GM23338 (cell line): Measurements from ENCODE around the gene TECR. TPM values are rescaled to one million over a fixed set of nuclear protein-coding genes. Genes with fewer than 3 reads are reported as not detected.

Source experiments
- ATAC-seq: fragments of 200-7000 bp; cut with Tn5 transposase; 3 replicates; pipeline ENCODE4 v1.9.1; 2020
- DNase-seq: peaks from one replicate; pipeline ENCODE4 v3.0.0-alpha.2; 2015; ENCODE audit warnings: low spot score
- H2AFZ ChIP-seq: fragments of 200-600 bp; sonication (generic); 2 replicates; pipeline ENCODE4 v1.8.0; 2016; ENCODE audit warnings: antibody characterized with exemption, mild to moderate bottlenecking, moderate library complexity
- H3F3A ChIP-seq: fragments of 200-600 bp; sonication (generic); replicated peaks from 2 replicates; pipeline ENCODE4 v1.8.0; 2017; ENCODE audit warnings: antibody characterized with exemption, mixed run types, low read depth
- H3K27ac ChIP-seq: fragments of 200-600 bp; sonication (generic); 2 replicates; pipeline ENCODE4 v1.6.1; 2016; ENCODE audit warnings: low read depth
- H3K27me3 ChIP-seq: fragments of 200-600 bp; sonication (generic); 2 replicates; pipeline ENCODE4 v1.8.0; 2016; ENCODE audit warnings: mild to moderate bottlenecking, mixed run types, moderate library complexity; ENCODE audit not compliant: insufficient read depth
- H3K36me3 ChIP-seq: fragments of 200-600 bp; sonication (generic); 2 replicates; pipeline ENCODE4 v1.8.0; 2016; ENCODE audit warnings: mild to moderate bottlenecking; ENCODE audit not compliant: insufficient read depth
- H3K4me1 ChIP-seq: fragments of 200-600 bp; sonication (generic); 2 replicates; pipeline ENCODE4 v1.8.0; 2016; ENCODE audit warnings: mild to moderate bottlenecking, moderate library complexity; ENCODE audit not compliant: insufficient read depth
- H3K4me2 ChIP-seq: fragments of 200-600 bp; sonication (generic); 2 replicates; pipeline ENCODE4 v1.7.1; 2017; ENCODE audit warnings: mixed run types
- H3K4me3 ChIP-seq: fragments of 200-600 bp; sonication (generic); 2 replicates; pipeline ENCODE4 v1.6.1; 2016; ENCODE audit warnings: mixed run types
- H3K79me2 ChIP-seq: fragments of 200-600 bp; sonication (generic); replicated peaks from 2 replicates; pipeline ENCODE4 v1.8.0; 2017; ENCODE audit warnings: mild to moderate bottlenecking; ENCODE audit not compliant: insufficient read depth
- H3K9me2 ChIP-seq: fragments of 200-600 bp; sonication (generic); 2 replicates; pipeline ENCODE4 v1.8.0; 2017; ENCODE audit not compliant: insufficient read depth
- H4K20me1 ChIP-seq: fragments of 200-600 bp; sonication (generic); replicated peaks from 2 replicates; pipeline ENCODE4 v1.8.0; 2017; ENCODE audit warnings: mild to moderate bottlenecking; ENCODE audit not compliant: insufficient read depth
- H3K27ac Mint-ChIP-seq: 2 replicates; pipeline ENCODE4 v1.8.0; 2020; ENCODE audit warnings: inconsistent platforms, mild to moderate bottlenecking, moderate library complexity, mixed read lengths
- H3K27me3 Mint-ChIP-seq: 3 replicates; pipeline ENCODE4 v1.8.0; 2022; ENCODE audit warnings: low read depth, mild to moderate bottlenecking, moderate library complexity, mixed read lengths, inconsistent platforms; ENCODE audit not compliant: insufficient read depth, poor library complexity
- H3K36me3 Mint-ChIP-seq: 3 replicates; pipeline ENCODE4 v1.8.0; 2021; ENCODE audit warnings: low read depth, mild to moderate bottlenecking, inconsistent platforms, moderate library complexity, mixed read lengths
- H3K4me1 Mint-ChIP-seq: 3 replicates; pipeline ENCODE4 v1.8.0; 2020; ENCODE audit warnings: mild to moderate bottlenecking, inconsistent platforms, mixed read lengths
- H3K4me3 Mint-ChIP-seq: 3 replicates; pipeline ENCODE4 v1.8.0; 2021; ENCODE audit warnings: moderate library complexity, mild to moderate bottlenecking, inconsistent platforms, mixed read lengths
- H3K9me3 Mint-ChIP-seq: 3 replicates; pipeline ENCODE4 v1.8.0; 2020; ENCODE audit warnings: moderate library complexity, mild to moderate bottlenecking, inconsistent platforms, mixed read lengths
- CREB1 ChIP-seq: fragments of 250-450 bp; sonication (Bioruptor Pico); IDR thresholded peaks from 2 replicates; pipeline ENCODE4 v1.5.0; 2020; ENCODE audit warnings: low read depth, mild to moderate bottlenecking, moderate library complexity
- EZH2 ChIP-seq: fragments of 200-600 bp; sonication (generic); IDR thresholded peaks from one replicate; pipeline ENCODE4 v1.8.0; 2017; ENCODE audit warnings: antibody characterized with exemption, mild to moderate bottlenecking, low read depth; ENCODE audit not compliant: unreplicated experiment
- EZH2phosphoT487 ChIP-seq: fragments of 200-600 bp; sonication (generic); IDR thresholded peaks from one replicate; pipeline ENCODE4 v1.8.1; 2018; ENCODE audit warnings: antibody characterized with exemption; ENCODE audit not compliant: unreplicated experiment
- JUNB ChIP-seq: IDR thresholded peaks from one replicate; pipeline ENCODE4 v1.6.1; 2016; ENCODE audit warnings: antibody characterized with exemption; ENCODE audit not compliant: unreplicated experiment
- NANOG ChIP-seq: IDR thresholded peaks from 2 replicates; pipeline ENCODE4 v1.6.1; 2016; ENCODE audit warnings: antibody characterized with exemption, borderline replicate concordance
- POLR2AphosphoS5 ChIP-seq: IDR thresholded peaks from 2 replicates; pipeline ENCODE4 v1.6.1; 2016; ENCODE audit warnings: antibody characterized with exemption, low read depth
- STAT1 ChIP-seq: IDR thresholded peaks from one replicate; pipeline ENCODE4 v1.6.1; 2016; ENCODE audit warnings: antibody characterized with exemption; ENCODE audit not compliant: unreplicated experiment
- ZNF114 ChIP-seq: fragments of 250-450 bp; sonication (Bioruptor Pico); IDR thresholded peaks from 2 replicates; pipeline ENCODE4 v1.5.0; 2020; ENCODE audit warnings: mild to moderate bottlenecking, moderate library complexity
- ZNF331 ChIP-seq: fragments of 250-450 bp; sonication (Bioruptor Pico); IDR thresholded peaks from 2 replicates; pipeline ENCODE4 v1.5.0; 2020; ENCODE audit warnings: low read depth, mild to moderate bottlenecking, moderate library complexity
- polyA plus RNA-seq: library from polyadenylated mRNA; unstranded; fragments of >200 nt; fragmentation: Nextera tagmentation; extraction: Ambion mirVana; gene quantifications from 2 replicates; pipeline ENCODE4 v1.2.1, GENCODE V29; 2016
- total RNA-seq: library from RNA; depleted of rRNA; stranded (reverse); fragments of >200 nt; shearing (Covaris generic); gene quantifications from 2 replicates; pipeline ENCODE4 v1.2.3, GENCODE V29; 2014
- TF ChIP-seq, protein P1 (sequence below), 2 experiments: fragments of 200-600 bp in 1 of 2; sonication (generic) in 1 of 2; conservative IDR thresholded peaks; 2 replicates each; pipeline versions ENCODE4 v1.5.1 to v1.6.1; 2016 to 2017; ENCODE audit warnings: antibody characterized with exemption in 2 of 2, low read depth in 2 of 2, mild to moderate bottlenecking in 2 of 2, moderate library complexity in 1 of 2
- TF ChIP-seq, protein P2 (sequence below): fragments of 250-450 bp; sonication (Bioruptor Pico); IDR thresholded peaks from 2 replicates; pipeline ENCODE4 v1.5.0; 2020; ENCODE audit warnings: mild to moderate bottlenecking, moderate library complexity
- TF ChIP-seq, protein P3 (sequence below): IDR thresholded peaks from one replicate; pipeline ENCODE4 v1.6.1; 2018; ENCODE audit warnings: antibody characterized with exemption; ENCODE audit not compliant: unreplicated experiment
- TF ChIP-seq, protein P4 (sequence below): IDR thresholded peaks from 2 replicates; pipeline ENCODE4 v1.6.1; 2016; ENCODE audit warnings: antibody characterized with exemption

Gene TECR
- total and polyA plus RNA-seq, 2 experiments from 2014 or later = 107 to 268 TPM

DNA sequence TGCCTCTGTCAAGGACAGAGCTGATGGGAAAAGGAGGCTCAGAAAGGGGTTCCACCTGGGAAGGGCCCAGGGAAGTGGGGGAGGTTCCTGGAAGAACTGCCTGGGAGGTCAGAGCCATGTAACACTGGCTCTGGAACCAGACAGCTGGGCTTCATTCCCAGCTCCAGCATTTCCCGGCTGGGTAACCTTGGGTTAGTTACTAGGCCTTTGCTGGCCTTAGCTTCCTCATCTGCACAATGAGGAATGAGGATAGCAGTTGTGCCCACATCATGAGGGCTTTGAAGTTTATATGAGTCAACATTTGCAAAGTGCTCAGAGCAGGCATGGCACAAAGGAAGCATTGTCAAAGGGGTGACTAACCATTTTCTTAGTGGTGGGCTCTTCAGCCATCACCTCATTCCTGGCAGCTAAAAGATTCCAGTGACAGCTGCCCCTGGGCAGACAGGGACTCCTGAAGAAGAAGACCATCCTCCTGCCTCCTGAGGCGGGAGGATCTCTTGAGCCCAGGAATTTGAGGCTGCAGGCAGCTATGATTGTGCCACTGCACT, 9.5 kb upstream of the TECR start:
- H3K9me2 ChIP-seq = no peaks in the 10 kb centered on the region
- Mint-ChIP-seq H3K27ac (no peak overlapping the region), H3K36me3 (peaks cover 25% of the 10 kb centered on the region), H3K4me3 (peak overlapping the region; percentile 52; the same call in 2 of the 3 replicates), H3K9me3 (no peaks in the 10 kb centered on the region; the same call in 2 of the 3 replicates), H3K4me1 (peaks cover 26% of the 10 kb centered on the region), H3K27me3 (peaks cover 15% of the 10 kb centered on the region)
- H3K36me3 ChIP-seq = peaks cover 3% of the 10 kb centered on the region; the same call in 1 of the 2 replicates
- H2AFZ ChIP-seq = no peak overlapping the region; the same call in 1 of the 2 replicates
- ATAC-seq (no peak), DNase-seq (no peak)
- H3K27me3 ChIP-seq = no peaks in the 10 kb centered on the region
- peaks cover 31% of the 10 kb centered on the region for H3K79me2 ChIP-seq
- peaks cover 18% of the 10 kb centered on the region; the same call in 1 of the 2 replicates for H4K20me1 ChIP-seq
- 0 out of 2 replicates have a peak overlapping the region, but pooled peaks have one; percentile 50 for H3K27ac ChIP-seq
- H3K4me3 ChIP-seq = no peak overlapping the region
- H3K4me1 ChIP-seq = peaks cover 11% of the 10 kb centered on the region; the same call in 1 of the 2 replicates
- no peak overlapping the region for H3K4me2 ChIP-seq
- TF ChIP-seq ZNF331 (no peak), ZNF114 (CRISPR knock-in tag) (no peak), EZH2phosphoT487 (no peak), NANOG (no peak), CREB1 (CRISPR knock-in tag) (no peak), JUNB (no peak), STAT1 (no peak), EZH2 (no peak), POLR2AphosphoS5 (no peak)
- TF ChIP-seq, protein P1, sequence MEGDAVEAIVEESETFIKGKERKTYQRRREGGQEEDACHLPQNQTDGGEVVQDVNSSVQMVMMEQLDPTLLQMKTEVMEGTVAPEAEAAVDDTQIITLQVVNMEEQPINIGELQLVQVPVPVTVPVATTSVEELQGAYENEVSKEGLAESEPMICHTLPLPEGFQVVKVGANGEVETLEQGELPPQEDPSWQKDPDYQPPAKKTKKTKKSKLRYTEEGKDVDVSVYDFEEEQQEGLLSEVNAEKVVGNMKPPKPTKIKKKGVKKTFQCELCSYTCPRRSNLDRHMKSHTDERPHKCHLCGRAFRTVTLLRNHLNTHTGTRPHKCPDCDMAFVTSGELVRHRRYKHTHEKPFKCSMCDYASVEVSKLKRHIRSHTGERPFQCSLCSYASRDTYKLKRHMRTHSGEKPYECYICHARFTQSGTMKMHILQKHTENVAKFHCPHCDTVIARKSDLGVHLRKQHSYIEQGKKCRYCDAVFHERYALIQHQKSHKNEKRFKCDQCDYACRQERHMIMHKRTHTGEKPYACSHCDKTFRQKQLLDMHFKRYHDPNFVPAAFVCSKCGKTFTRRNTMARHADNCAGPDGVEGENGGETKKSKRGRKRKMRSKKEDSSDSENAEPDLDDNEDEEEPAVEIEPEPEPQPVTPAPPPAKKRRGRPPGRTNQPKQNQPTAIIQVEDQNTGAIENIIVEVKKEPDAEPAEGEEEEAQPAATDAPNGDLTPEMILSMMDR (conservative IDR thresholded peaks at IDR 0.05; ENCODE audit: low read depth in 2 of 2) = no peak
- TF ChIP-seq, protein P2, sequence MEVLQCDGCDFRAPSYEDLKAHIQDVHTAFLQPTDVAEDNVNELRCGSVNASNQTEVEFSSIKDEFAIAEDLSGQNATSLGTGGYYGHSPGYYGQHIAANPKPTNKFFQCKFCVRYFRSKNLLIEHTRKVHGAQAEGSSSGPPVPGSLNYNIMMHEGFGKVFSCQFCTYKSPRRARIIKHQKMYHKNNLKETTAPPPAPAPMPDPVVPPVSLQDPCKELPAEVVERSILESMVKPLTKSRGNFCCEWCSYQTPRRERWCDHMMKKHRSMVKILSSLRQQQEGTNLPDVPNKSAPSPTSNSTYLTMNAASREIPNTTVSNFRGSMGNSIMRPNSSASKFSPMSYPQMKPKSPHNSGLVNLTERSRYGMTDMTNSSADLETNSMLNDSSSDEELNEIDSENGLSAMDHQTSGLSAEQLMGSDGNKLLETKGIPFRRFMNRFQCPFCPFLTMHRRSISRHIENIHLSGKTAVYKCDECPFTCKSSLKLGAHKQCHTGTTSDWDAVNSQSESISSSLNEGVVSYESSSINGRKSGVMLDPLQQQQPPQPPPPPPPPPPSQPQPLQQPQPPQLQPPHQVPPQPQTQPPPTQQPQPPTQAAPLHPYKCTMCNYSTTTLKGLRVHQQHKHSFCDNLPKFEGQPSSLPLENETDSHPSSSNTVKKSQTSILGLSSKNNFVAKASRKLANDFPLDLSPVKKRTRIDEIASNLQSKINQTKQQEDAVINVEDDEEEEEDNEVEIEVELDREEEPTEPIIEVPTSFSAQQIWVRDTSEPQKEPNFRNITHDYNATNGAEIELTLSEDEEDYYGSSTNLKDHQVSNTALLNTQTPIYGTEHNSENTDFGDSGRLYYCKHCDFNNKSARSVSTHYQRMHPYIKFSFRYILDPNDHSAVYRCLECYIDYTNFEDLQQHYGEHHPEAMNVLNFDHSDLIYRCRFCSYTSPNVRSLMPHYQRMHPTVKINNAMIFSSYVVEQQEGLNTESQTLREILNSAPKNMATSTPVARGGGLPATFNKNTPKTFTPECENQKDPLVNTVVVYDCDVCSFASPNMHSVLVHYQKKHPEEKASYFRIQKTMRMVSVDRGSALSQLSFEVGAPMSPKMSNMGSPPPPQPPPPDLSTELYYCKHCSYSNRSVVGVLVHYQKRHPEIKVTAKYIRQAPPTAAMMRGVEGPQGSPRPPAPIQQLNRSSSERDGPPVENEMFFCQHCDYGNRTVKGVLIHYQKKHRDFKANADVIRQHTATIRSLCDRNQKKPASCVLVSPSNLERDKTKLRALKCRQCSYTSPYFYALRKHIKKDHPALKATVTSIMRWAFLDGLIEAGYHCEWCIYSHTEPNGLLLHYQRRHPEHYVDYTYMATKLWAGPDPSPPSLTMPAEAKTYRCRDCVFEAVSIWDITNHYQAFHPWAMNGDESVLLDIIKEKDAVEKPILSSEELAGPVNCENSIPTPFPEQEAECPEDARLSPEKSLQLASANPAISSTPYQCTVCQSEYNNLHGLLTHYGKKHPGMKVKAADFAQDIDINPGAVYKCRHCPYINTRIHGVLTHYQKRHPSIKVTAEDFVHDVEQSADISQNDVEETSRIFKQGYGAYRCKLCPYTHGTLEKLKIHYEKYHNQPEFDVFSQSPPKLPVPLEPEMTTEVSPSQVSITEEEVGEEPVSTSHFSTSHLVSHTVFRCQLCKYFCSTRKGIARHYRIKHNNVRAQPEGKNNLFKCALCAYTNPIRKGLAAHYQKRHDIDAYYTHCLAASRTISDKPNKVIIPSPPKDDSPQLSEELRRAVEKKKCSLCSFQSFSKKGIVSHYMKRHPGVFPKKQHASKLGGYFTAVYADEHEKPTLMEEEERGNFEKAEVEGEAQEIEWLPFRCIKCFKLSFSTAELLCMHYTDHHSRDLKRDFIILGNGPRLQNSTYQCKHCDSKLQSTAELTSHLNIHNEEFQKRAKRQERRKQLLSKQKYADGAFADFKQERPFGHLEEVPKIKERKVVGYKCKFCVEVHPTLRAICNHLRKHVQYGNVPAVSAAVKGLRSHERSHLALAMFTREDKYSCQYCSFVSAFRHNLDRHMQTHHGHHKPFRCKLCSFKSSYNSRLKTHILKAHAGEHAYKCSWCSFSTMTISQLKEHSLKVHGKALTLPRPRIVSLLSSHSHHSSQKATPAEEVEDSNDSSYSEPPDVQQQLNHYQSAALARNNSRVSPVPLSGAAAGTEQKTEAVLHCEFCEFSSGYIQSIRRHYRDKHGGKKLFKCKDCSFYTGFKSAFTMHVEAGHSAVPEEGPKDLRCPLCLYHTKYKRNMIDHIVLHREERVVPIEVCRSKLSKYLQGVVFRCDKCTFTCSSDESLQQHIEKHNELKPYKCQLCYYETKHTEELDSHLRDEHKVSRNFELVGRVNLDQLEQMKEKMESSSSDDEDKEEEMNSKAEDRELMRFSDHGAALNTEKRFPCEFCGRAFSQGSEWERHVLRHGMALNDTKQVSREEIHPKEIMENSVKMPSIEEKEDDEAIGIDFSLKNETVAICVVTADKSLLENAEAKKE (CRISPR knock-in tag) = no peak
- TF ChIP-seq, protein P3, sequence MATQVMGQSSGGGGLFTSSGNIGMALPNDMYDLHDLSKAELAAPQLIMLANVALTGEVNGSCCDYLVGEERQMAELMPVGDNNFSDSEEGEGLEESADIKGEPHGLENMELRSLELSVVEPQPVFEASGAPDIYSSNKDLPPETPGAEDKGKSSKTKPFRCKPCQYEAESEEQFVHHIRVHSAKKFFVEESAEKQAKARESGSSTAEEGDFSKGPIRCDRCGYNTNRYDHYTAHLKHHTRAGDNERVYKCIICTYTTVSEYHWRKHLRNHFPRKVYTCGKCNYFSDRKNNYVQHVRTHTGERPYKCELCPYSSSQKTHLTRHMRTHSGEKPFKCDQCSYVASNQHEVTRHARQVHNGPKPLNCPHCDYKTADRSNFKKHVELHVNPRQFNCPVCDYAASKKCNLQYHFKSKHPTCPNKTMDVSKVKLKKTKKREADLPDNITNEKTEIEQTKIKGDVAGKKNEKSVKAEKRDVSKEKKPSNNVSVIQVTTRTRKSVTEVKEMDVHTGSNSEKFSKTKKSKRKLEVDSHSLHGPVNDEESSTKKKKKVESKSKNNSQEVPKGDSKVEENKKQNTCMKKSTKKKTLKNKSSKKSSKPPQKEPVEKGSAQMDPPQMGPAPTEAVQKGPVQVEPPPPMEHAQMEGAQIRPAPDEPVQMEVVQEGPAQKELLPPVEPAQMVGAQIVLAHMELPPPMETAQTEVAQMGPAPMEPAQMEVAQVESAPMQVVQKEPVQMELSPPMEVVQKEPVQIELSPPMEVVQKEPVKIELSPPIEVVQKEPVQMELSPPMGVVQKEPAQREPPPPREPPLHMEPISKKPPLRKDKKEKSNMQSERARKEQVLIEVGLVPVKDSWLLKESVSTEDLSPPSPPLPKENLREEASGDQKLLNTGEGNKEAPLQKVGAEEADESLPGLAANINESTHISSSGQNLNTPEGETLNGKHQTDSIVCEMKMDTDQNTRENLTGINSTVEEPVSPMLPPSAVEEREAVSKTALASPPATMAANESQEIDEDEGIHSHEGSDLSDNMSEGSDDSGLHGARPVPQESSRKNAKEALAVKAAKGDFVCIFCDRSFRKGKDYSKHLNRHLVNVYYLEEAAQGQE = no peak
- TF ChIP-seq, protein P4, sequence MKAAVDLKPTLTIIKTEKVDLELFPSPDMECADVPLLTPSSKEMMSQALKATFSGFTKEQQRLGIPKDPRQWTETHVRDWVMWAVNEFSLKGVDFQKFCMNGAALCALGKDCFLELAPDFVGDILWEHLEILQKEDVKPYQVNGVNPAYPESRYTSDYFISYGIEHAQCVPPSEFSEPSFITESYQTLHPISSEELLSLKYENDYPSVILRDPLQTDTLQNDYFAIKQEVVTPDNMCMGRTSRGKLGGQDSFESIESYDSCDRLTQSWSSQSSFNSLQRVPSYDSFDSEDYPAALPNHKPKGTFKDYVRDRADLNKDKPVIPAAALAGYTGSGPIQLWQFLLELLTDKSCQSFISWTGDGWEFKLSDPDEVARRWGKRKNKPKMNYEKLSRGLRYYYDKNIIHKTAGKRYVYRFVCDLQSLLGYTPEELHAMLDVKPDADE = no peak
- H3F3A ChIP-seq = peaks cover 18% of the 10 kb centered on the region
